RPMI8226 (cell line): Measurements from ENCODE around the gene CARMIL1.
A peak's percentile ranks its signal among the peaks of the same experiment; 100 is the strongest.
"Not testable (repeated sequence)": the region's sequence is repeated elsewhere in the genome, so short reads cannot be mapped to it uniquely, and the experiment has no call there.

Source experiments
- DNase-seq: peaks from one replicate; pipeline ENCODE4 v3.0.0-alpha.2; 2015

CARMIL1 gene

DNA sequence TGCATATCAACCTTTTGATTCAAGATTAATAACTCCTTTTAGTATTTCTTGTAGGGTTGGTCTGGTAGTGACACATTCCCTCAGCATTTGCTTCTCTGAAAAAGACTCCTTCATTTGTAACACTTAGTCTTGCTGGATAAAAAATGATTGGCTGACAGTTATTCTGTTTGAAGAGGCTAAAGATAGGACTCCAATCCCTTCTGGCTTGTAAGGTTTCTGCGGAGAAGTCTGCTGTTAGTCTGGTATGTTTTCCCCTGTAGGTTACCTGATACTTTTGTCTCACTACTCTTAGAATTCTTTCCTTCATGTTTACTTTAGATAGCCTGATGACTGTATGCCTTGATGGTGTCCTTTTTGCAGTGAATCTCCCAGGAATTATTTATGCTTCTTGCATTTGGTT, 96.0 kb downstream of the CARMIL1 start:
- DNase-seq: no peak

DNA sequence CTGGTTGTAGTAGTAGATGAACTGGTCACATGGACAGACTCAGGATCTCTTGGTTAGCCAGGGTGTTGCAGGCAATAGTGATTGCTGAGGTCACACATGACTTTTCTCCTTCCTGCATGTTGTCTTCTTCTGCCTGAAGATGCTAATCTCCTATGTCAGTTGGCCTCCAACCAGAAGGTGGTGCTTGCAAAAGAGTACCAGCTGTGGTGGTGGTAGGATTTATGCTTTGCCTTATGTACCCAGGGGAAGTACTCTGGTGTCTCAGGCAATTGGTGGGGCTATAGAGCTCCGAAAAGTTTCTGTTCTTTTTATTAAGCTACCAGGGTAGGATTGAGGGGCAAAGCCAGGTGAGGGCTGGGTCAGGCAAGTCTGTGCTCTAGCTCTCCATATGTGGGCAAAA, 98.5 kb downstream of the CARMIL1 start:
- peak; percentile 89 for DNase-seq

- no peak for DNase-seq
These were observed 101.9 kb downstream of the CARMIL1 start for GRCh38 chr6:25381077-25381476.

DNA sequence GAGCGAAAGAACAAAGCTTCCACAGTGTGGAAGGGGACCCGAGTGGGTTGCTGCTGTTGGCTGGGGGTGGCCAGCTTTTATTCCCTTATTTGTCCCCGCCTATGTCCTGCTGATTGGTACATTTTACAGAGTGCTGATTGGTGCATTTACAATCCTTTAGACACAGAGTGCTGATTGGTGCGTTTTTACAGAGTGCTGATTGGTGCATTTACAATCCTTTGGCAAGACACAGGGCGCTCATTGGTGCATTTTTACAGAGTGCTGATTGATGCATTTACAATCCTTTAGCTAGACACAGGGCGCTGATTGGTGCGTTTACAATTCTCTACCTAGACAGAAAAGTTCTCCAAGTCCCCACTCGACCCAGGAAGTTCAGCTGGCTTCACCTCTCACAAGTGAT, 103.3 kb downstream of the CARMIL1 start:
- DNase-seq: not testable (repeated sequence)

- no peak for DNase-seq
These were observed 105.1 kb downstream of the CARMIL1 start for GRCh38 chr6:25384234-25384633.

- DNase-seq: no peak
These were observed 105.8 kb downstream of the CARMIL1 start for GRCh38 chr6:25384967-25385366.

DNA sequence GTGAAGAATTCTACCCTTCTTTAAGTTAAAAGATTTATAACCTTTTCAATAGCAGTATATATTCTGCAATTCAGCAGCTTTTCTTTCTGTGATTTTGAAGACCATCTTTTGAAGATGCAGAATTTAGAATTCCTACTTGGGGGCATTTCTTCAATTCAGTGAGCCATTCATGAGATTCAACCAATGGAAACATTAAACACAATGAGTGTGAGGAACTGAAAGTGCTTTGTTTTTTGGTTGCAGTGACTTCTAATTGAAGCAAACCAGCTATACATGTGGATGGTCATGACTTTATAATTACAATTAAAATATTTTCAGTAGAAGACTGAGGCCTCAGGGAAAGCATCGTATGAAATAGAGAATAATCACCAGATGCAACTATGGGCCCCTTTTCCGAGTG, 108.3 kb downstream of the CARMIL1 start:
- peak; percentile 66 for DNase-seq

DNA sequence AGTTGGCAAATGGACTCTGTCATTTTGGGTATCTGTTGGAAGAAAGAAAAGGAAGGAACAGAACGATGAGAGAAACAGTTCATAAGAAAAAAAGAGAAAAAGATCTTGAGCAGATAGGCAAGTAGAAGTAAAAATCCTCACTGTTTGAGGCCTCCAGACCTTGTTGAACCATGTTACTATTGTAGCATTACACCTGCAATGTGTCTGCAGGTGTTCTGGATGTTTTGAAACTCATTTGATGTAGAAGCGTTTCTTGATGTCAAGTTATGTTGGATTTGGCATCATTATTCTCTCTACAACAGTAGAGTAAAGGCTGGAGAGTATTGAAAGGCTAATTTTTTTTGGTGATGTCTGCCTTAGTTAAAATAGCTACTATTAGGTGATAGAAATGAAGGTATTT, 108.7 kb downstream of the CARMIL1 start:
- peak; percentile 68 for DNase-seq

GRCh38 chr6:25388776-25389175, 109.6 kb downstream of the CARMIL1 start:
- peak; percentile 83 for DNase-seq

DNA sequence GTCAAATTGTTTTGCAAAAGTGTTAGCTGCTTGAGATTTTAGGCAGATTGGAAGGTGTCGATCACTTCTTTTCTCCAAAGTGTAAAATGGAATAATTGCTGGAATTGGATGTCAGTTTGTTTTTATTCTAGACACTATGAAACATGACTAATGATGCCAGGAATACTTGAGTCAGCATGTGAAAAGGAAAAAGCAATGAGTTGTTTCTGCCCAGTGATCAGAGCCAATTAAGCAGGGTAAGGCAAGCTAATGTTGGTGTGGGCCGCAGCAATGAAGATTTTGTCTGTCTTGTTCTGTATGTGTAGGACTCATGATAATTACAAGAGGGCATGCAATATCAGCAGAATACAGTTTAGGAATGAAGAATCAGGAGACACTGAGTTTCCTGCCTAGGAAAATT, 110.3 kb downstream of the CARMIL1 start:
- peak; percentile 73 for DNase-seq

GRCh38 chr6:25392372-25392771, 113.2 kb downstream of the CARMIL1 start:
- DNase-seq: no peak

GRCh38 chr6:25395731-25396130, 116.6 kb downstream of the CARMIL1 start:
- no peak for DNase-seq

DNA sequence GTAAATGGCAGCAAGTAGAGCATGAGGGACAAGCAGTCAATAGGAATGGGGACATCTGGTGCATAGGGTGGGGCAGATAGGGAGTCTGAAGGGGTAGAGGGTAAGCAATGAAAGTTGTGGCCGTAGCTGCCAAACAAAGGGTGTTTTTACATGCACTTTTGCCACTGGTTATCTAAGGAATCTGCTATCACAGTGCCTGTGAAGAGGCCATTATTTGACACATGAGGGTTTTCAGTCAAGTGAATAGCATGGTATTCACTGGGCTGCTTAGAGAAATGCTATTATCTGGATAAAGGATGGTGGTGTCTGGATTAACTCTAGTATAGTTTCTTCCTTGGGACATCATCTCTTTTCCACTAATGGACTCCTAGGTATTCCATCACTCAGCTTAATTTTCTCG, 118.2 kb downstream of the CARMIL1 start:
- DNase-seq: no peak

DNA sequence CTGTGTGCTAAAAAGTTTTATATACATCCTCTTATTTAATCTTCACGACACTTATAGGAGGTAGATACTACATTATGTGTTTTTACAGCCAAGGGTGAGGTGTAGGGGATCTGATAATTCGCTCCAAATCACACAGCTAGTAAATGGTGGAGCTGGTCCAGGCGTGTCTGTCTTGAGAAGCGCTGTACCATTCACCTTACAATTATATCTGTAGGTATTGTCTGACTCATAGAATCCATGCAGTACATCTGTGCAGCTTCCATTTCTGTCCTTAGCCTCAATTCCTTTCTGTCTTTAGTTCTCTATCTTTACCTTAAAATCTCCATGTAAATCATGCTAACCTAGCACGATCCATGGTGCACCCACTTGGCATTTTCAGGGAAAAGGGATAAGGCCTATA, 120.7 kb downstream of the CARMIL1 start:
- DNase-seq: no peak

DNA sequence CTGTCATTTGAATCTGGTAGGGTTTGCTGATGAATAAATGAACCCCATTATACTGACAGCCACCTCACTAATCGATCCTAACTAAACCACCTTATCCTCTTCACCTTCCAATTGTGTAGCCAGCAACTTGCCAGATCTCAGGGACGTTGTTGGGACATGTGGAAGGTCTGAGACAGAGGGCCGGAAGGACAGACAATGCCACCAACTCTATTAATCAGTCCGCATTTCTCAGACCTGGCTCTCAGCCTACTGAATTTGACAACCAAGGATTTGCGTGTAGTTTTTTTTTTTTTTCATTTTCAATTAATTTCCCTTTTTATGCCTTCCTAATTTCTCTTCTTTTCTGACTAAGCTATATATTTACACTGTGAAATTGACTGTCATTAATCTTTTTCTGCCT, 122.5 kb downstream of the CARMIL1 start:
- no peak for DNase-seq

DNA sequence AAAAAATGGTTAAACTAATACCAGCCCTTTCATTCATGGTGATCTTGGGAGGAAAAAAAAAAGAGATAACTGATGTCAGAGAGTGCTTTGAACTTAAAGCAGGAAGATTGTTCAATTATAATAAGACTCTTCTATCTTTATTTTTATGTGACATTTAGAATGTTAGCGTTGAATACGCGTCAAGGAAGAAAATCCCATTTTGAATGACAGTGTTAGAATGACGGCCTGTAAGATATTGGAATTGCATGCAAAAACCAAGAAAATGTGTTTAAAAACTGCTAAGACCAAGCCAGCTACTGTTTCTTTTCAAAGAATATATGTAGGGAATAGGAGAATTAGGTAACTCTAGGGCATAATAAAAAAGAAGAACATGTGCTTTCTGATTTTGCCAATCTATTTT, 123.0 kb downstream of the CARMIL1 start:
- DNase-seq: no peak

DNA sequence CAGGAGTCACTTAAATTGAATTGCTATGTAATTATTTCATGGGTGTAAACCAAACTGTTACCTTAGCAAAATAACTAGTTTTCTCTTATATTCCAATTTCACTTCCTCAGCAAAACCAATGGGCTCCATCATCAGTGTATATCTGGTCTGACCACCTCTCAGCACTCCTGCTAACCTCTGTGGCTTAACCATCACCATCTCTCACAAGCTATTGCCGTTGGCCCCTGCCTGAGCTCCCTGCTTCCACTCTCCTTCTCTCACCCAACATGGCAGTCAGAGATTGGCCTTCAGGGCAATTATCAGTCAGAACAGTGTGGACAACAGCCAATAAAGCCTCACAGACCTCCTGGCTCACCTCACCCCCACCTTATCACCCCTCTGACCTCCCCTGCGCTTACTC, 124.0 kb downstream of the CARMIL1 start:
- DNase-seq: peak; percentile 51

- peak; percentile 78 for DNase-seq
These were observed 124.9 kb downstream of the CARMIL1 start for GRCh38 chr6:25404091-25404490.

- peak; percentile 90 for DNase-seq
These were observed 125.6 kb downstream of the CARMIL1 start for GRCh38 chr6:25404693-25405169.

DNA sequence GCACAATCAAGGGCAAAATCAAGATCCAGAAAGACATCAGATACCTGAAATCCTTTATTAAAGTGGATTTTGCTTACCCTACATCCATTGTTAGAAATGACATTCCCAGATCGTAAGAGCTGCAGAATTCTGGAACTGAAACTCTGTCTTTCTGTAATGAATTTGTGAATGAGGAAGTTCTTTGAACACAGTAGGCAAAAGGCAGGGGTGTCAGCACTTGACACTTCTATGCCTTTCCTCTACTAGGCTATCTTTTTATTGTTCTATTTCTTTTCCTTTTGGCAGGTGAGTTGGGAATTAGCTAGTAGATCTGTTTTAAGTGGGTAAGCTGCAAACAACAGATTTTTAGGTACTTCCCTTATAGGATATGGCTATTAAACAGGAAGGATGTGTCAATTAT, 126.3 kb downstream of the CARMIL1 start:
- peak; percentile 71 for DNase-seq

- peak; percentile 45 for DNase-seq
These were observed 128.3 kb downstream of the CARMIL1 start for GRCh38 chr6:25407431-25407830.

- DNase-seq: peak; percentile 47
These were observed 130.9 kb downstream of the CARMIL1 start for GRCh38 chr6:25410102-25410501.

DNA sequence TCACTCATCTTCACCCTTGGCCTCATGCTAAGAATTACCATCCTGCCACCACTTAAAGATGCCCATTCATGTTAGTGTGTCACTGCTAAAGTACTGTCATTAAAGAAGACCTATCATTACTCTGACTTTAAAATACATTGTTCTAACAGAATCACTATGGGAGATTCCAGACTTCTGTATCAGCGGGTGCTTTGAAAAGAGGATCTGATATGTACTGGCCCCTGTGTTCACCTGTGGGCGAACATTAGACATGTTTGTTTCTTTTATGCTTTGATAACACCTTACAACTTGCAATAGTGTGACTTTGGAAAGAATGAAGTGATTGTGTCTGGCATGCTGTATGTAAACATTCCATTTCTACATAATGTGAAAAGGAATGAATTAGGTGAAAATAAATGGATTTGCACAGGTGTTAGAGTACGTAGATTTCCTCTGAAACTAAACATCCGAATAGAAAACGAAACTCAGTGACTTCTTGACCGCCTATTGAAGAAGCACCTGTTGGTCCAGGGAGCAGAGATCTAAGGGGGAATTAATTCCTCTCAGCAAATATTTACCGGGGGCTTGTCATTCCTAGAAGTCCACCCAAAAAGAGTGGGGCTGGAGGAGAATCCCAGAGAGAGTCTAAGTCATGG, 132.3 kb downstream of the CARMIL1 start:
- peak; percentile 78 for DNase-seq

DNA sequence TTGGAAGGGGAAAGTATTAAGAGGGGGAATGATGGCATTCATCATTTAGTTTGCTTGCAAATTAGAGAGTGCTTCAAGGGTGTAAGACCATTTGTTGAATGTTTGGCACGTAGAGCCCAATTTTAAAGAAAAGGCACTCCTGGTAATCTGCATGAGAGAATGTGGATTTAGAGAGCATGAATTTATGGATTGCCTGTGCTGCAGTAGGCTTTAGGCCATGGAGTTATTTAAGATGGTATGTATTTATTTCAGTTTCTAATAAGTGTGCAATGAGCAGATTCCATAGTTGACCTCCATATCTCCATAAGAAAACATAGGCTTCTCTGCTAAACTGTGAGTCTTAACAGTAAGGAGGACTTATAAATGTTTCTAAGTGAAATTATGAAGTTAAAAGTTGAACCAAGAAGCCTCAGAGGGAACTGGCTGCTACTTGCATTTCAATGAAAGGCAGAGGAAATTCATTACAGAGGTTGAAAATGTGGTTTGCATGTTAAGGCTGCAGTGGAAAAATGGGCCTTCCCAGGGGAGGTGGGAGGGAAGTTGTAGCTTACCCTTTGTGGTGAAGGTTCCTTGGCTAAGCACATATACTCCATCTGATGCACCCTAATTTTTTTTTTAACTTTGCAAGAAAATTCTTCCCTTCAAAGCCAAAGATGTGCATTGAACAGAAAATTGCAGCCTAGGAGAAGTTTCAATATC, 134.2 kb downstream of the CARMIL1 start:
- DNase-seq: no peak

- no peak for DNase-seq
These were observed 135.0 kb downstream of the CARMIL1 start for GRCh38 chr6:25414168-25414567.
